ENCODE data around the gene GLMP.

GRCh38 chr1:156291226-156292061, 4.0 kb downstream of the GLMP start:
- no peak for TF ChIP-seq CTCF (IDR thresholded peaks at IDR 0.05)
- TF ChIP-seq POLR2A (IDR thresholded peaks at IDR 0.05): peak; percentile 33 to 75 (median 68)
